NAMALWA (cell line): ENCODE measurements around the gene WNK1.
A peak's percentile ranks its signal among the peaks of the same experiment; 100 is the strongest.
"Not testable (repeated sequence)": the region's sequence is repeated elsewhere in the genome, so short reads cannot be mapped to it uniquely, and the experiment has no call there.

Experiments used
- DNase-seq: peaks from one replicate; pipeline ENCODE4 v3.0.0-alpha.2; 2015; ENCODE audit warnings: low spot score

WNK1 gene

GRCh38 chr12:911191-911826, 158.9 kb downstream of the WNK1 start:
- no peak for DNase-seq

GRCh38 chr12:912466-913235, 160.3 kb downstream of the WNK1 start:
- no peak for DNase-seq

GRCh38 chr12:913919-914698, 161.7 kb downstream of the WNK1 start:
- DNase-seq: no peak

- DNase-seq: peak; percentile 24
Observed at GRCh38 chr12:915090-915489, 162.7 kb downstream of the WNK1 start.

- no peak for DNase-seq
Observed at GRCh38 chr12:916240-916639, 163.9 kb downstream of the WNK1 start.

GRCh38 chr12:916712-917445, 164.5 kb downstream of the WNK1 start:
- no peak for DNase-seq

GRCh38 chr12:920676-921075, 168.3 kb downstream of the WNK1 start:
- DNase-seq: no peak

- no peak for DNase-seq
Observed at GRCh38 chr12:922285-922684, 169.9 kb downstream of the WNK1 start.

- no peak for DNase-seq
Observed at GRCh38 chr12:926641-927040, 174.3 kb downstream of the WNK1 start.

- DNase-seq: no peak
Observed at GRCh38 chr12:931060-931459, 178.7 kb downstream of the WNK1 start.

GRCh38 chr12:931591-931990, 179.2 kb downstream of the WNK1 start:
- no peak for DNase-seq

GRCh38 chr12:935891-936290, 183.5 kb downstream of the WNK1 start:
- not testable (repeated sequence) for DNase-seq

- DNase-seq: no peak
Observed at GRCh38 chr12:936377-937345, 184.3 kb downstream of the WNK1 start.

- no peak for DNase-seq
Observed at GRCh38 chr12:938810-939209, 186.4 kb downstream of the WNK1 start.

- DNase-seq: no peak
Observed at GRCh38 chr12:943051-943450, 190.7 kb downstream of the WNK1 start.

- DNase-seq: no peak
Observed at GRCh38 chr12:944211-944610, 191.8 kb downstream of the WNK1 start.

GRCh38 chr12:946212-946611, 193.8 kb downstream of the WNK1 start:
- DNase-seq: no peak

GRCh38 chr12:946631-947030, 194.3 kb downstream of the WNK1 start:
- no peak for DNase-seq

GRCh38 chr12:948238-948637, 195.9 kb downstream of the WNK1 start:
- DNase-seq: no peak

- peak; percentile 97 for DNase-seq
Observed at GRCh38 chr12:949453-950191, 197.2 kb downstream of the WNK1 start, which contains the start of gene RAD52. RAD52 (minus strand) TSS chr12:949694; CDS start chr12:933058, 16,636 bp downstream.
